Ishikawa (cell line): ENCODE measurements around the gene PCSK4.

Source experiments
- CEBPB ChIP-seq: IDR thresholded peaks from 2 replicates; pipeline ENCODE4 v1.6.1; 2012
- CREB1 ChIP-seq: IDR thresholded peaks from 2 replicates; pipeline ENCODE4 v1.6.1; 2012; ENCODE audit warnings: low read depth
- EP300 ChIP-seq: IDR thresholded peaks from 2 replicates; pipeline ENCODE4 v1.6.1; 2012; ENCODE audit warnings: borderline replicate concordance
- FOXM1 ChIP-seq: IDR thresholded peaks from 2 replicates; pipeline ENCODE4 v1.6.1; 2012; ENCODE audit warnings: low read depth, borderline replicate concordance
- RAD21 ChIP-seq: IDR thresholded peaks from 2 replicates; pipeline ENCODE4 v1.6.1; 2012; ENCODE audit warnings: low read depth
- REST ChIP-seq: IDR thresholded peaks from 2 replicates; pipeline ENCODE4 v1.6.1; 2012; ENCODE audit warnings: low read depth, mild to moderate bottlenecking
- TAF1 ChIP-seq: IDR thresholded peaks from 2 replicates; pipeline ENCODE4 v1.6.1; 2012; ENCODE audit warnings: low read depth, mild to moderate bottlenecking
- TEAD4 ChIP-seq: IDR thresholded peaks from 2 replicates; pipeline ENCODE4 v1.6.1; 2012
- ZBTB7A ChIP-seq: IDR thresholded peaks from 2 replicates; pipeline ENCODE4 v1.6.1; 2012; ENCODE audit warnings: low read depth
- TF ChIP-seq, protein P1 (sequence below): IDR thresholded peaks from 2 replicates; pipeline ENCODE4 v1.6.1; 2012

GRCh38 chr19:1457031-1457739 lies 33.0 kb downstream of the PCSK4 start:
- TF ChIP-seq RAD21 (no peak), EP300 (no peak), FOXM1 (no peak), TEAD4 (no peak), CREB1 (no peak), TAF1 (no peak), CEBPB (no peak), REST (no peak), ZBTB7A (no peak)
- TF ChIP-seq, protein P1, sequence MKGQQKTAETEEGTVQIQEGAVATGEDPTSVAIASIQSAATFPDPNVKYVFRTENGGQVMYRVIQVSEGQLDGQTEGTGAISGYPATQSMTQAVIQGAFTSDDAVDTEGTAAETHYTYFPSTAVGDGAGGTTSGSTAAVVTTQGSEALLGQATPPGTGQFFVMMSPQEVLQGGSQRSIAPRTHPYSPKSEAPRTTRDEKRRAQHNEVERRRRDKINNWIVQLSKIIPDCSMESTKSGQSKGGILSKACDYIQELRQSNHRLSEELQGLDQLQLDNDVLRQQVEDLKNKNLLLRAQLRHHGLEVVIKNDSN: no peak
